Trophoblast cell (in vitro differentiated cells and primary cell): ENCODE data around the gene MAGEH1.
"Not testable (repeated sequence)": the region's sequence is repeated elsewhere in the genome, so short reads cannot be mapped to it uniquely, and the experiment has no call there.

Experiments used
- DNase-seq, 2 donors: peaks; one replicate each; pipeline ENCODE4 v3.0.0-alpha.2; 2016
- H2AFZ ChIP-seq: 2 replicates; pipeline ENCODE4 v1.6.1; 2013; ENCODE audit warnings: low read length, moderate library complexity, mild to moderate bottlenecking; ENCODE audit not compliant: insufficient read depth, poor library complexity
- H2AK5ac ChIP-seq: 2 replicates; pipeline ENCODE4 v1.6.1; 2013; ENCODE audit warnings: mild to moderate bottlenecking, low read length
- H2BK120ac ChIP-seq: 2 replicates; pipeline ENCODE4 v1.6.1; 2013; ENCODE audit warnings: low read length, mild to moderate bottlenecking, moderate library complexity; ENCODE audit not compliant: insufficient read depth, poor library complexity
- H2BK12ac ChIP-seq: 2 replicates; pipeline ENCODE4 v1.6.1; 2013; ENCODE audit warnings: mild to moderate bottlenecking, low read length, moderate library complexity
- H2BK5ac ChIP-seq: 2 replicates; pipeline ENCODE4 v1.6.1; 2013; ENCODE audit warnings: low read length, low read depth, moderate library complexity, mild to moderate bottlenecking; ENCODE audit not compliant: poor library complexity
- H3K14ac ChIP-seq: 2 replicates; pipeline ENCODE4 v1.6.1; 2013; ENCODE audit warnings: mild to moderate bottlenecking, low read length
- H3K18ac ChIP-seq: 2 replicates; pipeline ENCODE4 v1.6.1; 2013; ENCODE audit warnings: mild to moderate bottlenecking, low read length
- H3K23ac ChIP-seq: 2 replicates; pipeline ENCODE4 v1.6.1; 2013; ENCODE audit warnings: low read length
- H3K27ac ChIP-seq: 2 replicates; pipeline ENCODE4 v1.5.1; 2013; ENCODE audit warnings: low read depth, mild to moderate bottlenecking, inconsistent platforms, low read length, moderate library complexity
- H3K27me3 ChIP-seq: 2 replicates; pipeline ENCODE4 v1.6.1; 2013; ENCODE audit warnings: inconsistent platforms, mild to moderate bottlenecking, low read length, moderate library complexity; ENCODE audit not compliant: insufficient read depth
- H3K36me3 ChIP-seq, 2 experiments: 1 replicate in 1 of 2; 2 replicates in 1 of 2; pipeline ENCODE4 v1.6.1; 2013; ENCODE audit warnings: low read length in 2 of 2, mild to moderate bottlenecking in 2 of 2, moderate library complexity in 1 of 2; ENCODE audit not compliant: insufficient read depth in 2 of 2, control insufficient read depth in 1 of 2
- H3K4ac ChIP-seq: 2 replicates; pipeline ENCODE4 v1.6.1; 2013; ENCODE audit warnings: low read depth, mild to moderate bottlenecking, low read length, moderate library complexity
- H3K4me1 ChIP-seq, 2 experiments: 1 replicate in 1 of 2; 2 replicates in 1 of 2; pipeline ENCODE4 v1.6.1; 2013; ENCODE audit warnings: low read length in 2 of 2, mild to moderate bottlenecking in 2 of 2, moderate library complexity in 1 of 2; ENCODE audit not compliant: insufficient read depth in 2 of 2, control insufficient read depth in 1 of 2
- H3K4me2 ChIP-seq: 2 replicates; pipeline ENCODE4 v1.6.1; 2013; ENCODE audit warnings: inconsistent platforms, mild to moderate bottlenecking, low read length, moderate library complexity
- H3K4me3 ChIP-seq: 2 replicates; pipeline ENCODE4 v1.5.1; 2013; ENCODE audit warnings: mild to moderate bottlenecking, low read depth, low read length, inconsistent platforms
- H3K79me1 ChIP-seq: one replicate; pipeline ENCODE4 v1.6.1; 2013; ENCODE audit warnings: low read length
- H3K79me2 ChIP-seq: 2 replicates; pipeline ENCODE4 v1.6.1; 2013; ENCODE audit warnings: low read length, mild to moderate bottlenecking; ENCODE audit not compliant: control insufficient read depth, insufficient read depth, poor library complexity
- H3K9ac ChIP-seq: 2 replicates; pipeline ENCODE4 v1.6.1; 2013; ENCODE audit warnings: mild to moderate bottlenecking, low read length
- H3K9me3 ChIP-seq: 2 replicates; pipeline ENCODE4 v1.6.1; 2013; ENCODE audit warnings: low read depth, mild to moderate bottlenecking, control low read depth, inconsistent platforms, low read length; ENCODE audit not compliant: insufficient read depth
- H4K12ac ChIP-seq: 2 replicates; pipeline ENCODE4 v1.6.1; 2013; ENCODE audit warnings: low read depth, mild to moderate bottlenecking, low read length, moderate library complexity
- H4K8ac ChIP-seq: 2 replicates; pipeline ENCODE4 v1.6.1; 2013; ENCODE audit warnings: low read depth, mild to moderate bottlenecking, low read length, moderate library complexity
- H4K91ac ChIP-seq: one replicate; pipeline ENCODE4 v1.6.1; 2013; ENCODE audit warnings: low read depth, mild to moderate bottlenecking, low read length, moderate library complexity
- WGBS: extraction: QIAGEN DNeasy Blood & Tissue Kit; methylation state at CpG from one replicate; pipeline ENCODE4 v1.1.7; 2013; ENCODE audit warnings: missing lambda C conversion rate; ENCODE audit not compliant: insufficient read length, insufficient coverage; ENCODE audit errors: extremely low coverage; 5-methylcytosine and 5-hydroxymethylcytosine counted together

Gene MAGEH1

DNA sequence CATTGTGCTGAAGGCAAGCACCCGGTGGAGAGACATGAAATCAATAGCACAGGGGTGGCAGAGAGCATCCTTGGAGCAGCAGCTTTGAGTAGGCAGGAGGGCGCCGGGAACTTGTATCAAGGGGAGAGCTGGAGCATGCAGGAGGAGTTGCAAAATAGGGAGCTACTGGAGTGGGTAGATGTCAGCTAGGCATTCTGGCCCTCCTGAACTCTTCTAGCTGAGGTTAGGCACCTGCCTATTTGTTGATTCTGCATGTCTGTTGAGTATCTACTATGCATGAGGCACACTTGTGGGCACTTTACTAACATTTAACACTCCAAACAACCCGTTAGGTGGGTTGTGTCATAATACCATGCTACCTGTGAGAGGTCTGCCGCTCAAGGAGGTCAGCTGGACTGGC lies 7.5 kb downstream of the MAGEH1 start:
- H3K23ac ChIP-seq, H2AK5ac ChIP-seq, DNase-seq, H3K4me1 ChIP-seq, H3K9me3 ChIP-seq, H4K91ac ChIP-seq, H3K18ac ChIP-seq, H3K79me1 ChIP-seq, H2BK5ac ChIP-seq, H3K14ac ChIP-seq, H2BK12ac ChIP-seq, H3K9ac ChIP-seq, H3K27me3 ChIP-seq, H3K4me3 ChIP-seq, H3K79me2 ChIP-seq, H3K36me3 ChIP-seq, H4K12ac ChIP-seq, H2AFZ ChIP-seq, H3K27ac ChIP-seq, H3K4me2 ChIP-seq, H4K8ac ChIP-seq, H2BK120ac ChIP-seq, H3K4ac ChIP-seq: not testable (repeated sequence)
- WGBS: no CpG with 5 or more reads among the region's 5 CpGs

DNA sequence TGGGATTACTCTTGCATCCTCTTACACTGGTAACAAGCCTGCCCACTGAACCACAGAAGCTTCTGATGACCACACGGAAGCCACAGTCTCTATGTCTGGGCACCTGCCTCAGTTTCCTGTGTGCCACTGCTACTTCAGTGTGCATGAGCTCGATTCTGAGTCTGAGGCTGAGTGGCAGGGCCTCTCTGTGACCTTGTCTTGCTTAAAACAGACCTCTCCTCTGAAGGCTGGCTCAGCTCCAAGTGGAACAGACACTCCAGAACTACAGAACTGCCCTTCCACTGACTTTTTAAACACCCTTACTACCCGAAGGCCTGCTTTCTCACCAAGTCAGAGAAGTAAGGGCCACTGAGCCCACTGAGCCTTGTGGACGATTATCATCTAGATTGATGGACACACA lies 8.0 kb downstream of the MAGEH1 start:
- not testable (repeated sequence) for DNase-seq, H3K4me3 ChIP-seq
- WGBS: no CpG with 5 or more reads among the region's 4 CpGs

DNA sequence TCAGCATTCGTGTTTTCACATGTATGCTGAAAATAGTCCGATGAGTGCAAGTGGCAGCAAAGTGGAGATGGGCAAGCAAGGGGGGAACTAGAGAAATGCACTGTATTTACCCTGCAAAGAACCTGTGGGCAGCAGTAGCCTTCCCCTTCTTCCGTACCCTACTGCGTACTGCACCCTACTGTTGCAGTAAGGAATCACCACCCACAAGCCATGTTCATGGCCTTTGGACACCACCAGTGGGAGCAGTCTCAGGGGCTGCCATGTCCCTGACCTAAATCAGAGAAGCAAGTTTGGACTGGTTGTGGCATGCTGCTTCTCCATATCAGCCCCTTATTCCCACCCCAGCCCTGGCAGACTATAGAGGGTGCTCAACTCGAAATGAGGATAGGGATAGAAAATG lies 12.1 kb downstream of the MAGEH1 start:
- not testable (repeated sequence) for H3K23ac ChIP-seq, H2AFZ ChIP-seq, H3K79me1 ChIP-seq, DNase-seq, H4K8ac ChIP-seq, H2BK12ac ChIP-seq, H3K4ac ChIP-seq, H2BK5ac ChIP-seq, H3K18ac ChIP-seq, H3K27ac ChIP-seq, H3K9me3 ChIP-seq, H3K4me2 ChIP-seq, H4K91ac ChIP-seq, H3K4me3 ChIP-seq, H4K12ac ChIP-seq, H3K14ac ChIP-seq, H3K4me1 ChIP-seq, H3K27me3 ChIP-seq, H2BK120ac ChIP-seq, H2AK5ac ChIP-seq, H3K9ac ChIP-seq, H3K79me2 ChIP-seq, H3K36me3 ChIP-seq
- WGBS: no CpG with 5 or more reads among the region's 5 CpGs

More for the DNA sequence above, 8.0 kb downstream of the MAGEH1 start:
- not testable (repeated sequence) for H3K79me1 ChIP-seq, H2BK120ac ChIP-seq, H2AFZ ChIP-seq, H3K4me2 ChIP-seq, H3K9ac ChIP-seq, H3K9me3 ChIP-seq, H3K23ac ChIP-seq, H2BK12ac ChIP-seq, H3K18ac ChIP-seq, H2AK5ac ChIP-seq, H2BK5ac ChIP-seq, H3K4me1 ChIP-seq, H4K91ac ChIP-seq, H3K27ac ChIP-seq, H3K14ac ChIP-seq, H3K27me3 ChIP-seq, H3K4ac ChIP-seq, H4K8ac ChIP-seq, H3K79me2 ChIP-seq, H4K12ac ChIP-seq, H3K36me3 ChIP-seq

- H3K18ac ChIP-seq, H2BK120ac ChIP-seq, H3K14ac ChIP-seq, H2AK5ac ChIP-seq, H3K27ac ChIP-seq, H3K79me1 ChIP-seq, H4K8ac ChIP-seq, DNase-seq, H2AFZ ChIP-seq, H3K27me3 ChIP-seq, H3K9me3 ChIP-seq, H4K91ac ChIP-seq, H3K36me3 ChIP-seq, H2BK5ac ChIP-seq, H3K79me2 ChIP-seq, H3K4me1 ChIP-seq, H2BK12ac ChIP-seq, H3K4me2 ChIP-seq, H3K4ac ChIP-seq, H3K4me3 ChIP-seq, H3K23ac ChIP-seq, H4K12ac ChIP-seq, H3K9ac ChIP-seq: not testable (repeated sequence)
- WGBS: no CpG with 5 or more reads among the region's 5 CpGs
These were observed 13.2 kb downstream of the MAGEH1 start for GRCh38 chrX:55465108-55465507.
